Mesendoderm (in vitro differentiated cells): ENCODE measurements around the gene CORO2B.

Experiments used
- DNase-seq: peaks from one replicate; pipeline ENCODE4 v3.0.0; 2013
- H2AK5ac ChIP-seq: 2 replicates; pipeline ENCODE4 v1.6.1; 2013; ENCODE audit warnings: low read length, inconsistent platforms
- H2BK120ac ChIP-seq: 2 replicates; pipeline ENCODE4 v1.6.1; 2013; ENCODE audit warnings: low read depth, mild to moderate bottlenecking, low read length, moderate library complexity, mixed read lengths
- H2BK15ac ChIP-seq: replicated peaks from 2 replicates; pipeline ENCODE4 v1.6.1; 2013; ENCODE audit warnings: low read depth, mild to moderate bottlenecking, moderate library complexity
- H2BK5ac ChIP-seq: 2 replicates; pipeline ENCODE4 v1.6.1; 2013; ENCODE audit warnings: low read length, inconsistent platforms
- H3K18ac ChIP-seq: 2 replicates; pipeline ENCODE4 v1.6.1; 2013; ENCODE audit warnings: mild to moderate bottlenecking, low read length, mixed read lengths
- H3K23ac ChIP-seq: one replicate; pipeline ENCODE4 v1.6.1; 2013; ENCODE audit warnings: low read length
- H3K27ac ChIP-seq: 2 replicates; pipeline ENCODE4 v1.5.1; 2013; ENCODE audit warnings: low read depth, mild to moderate bottlenecking, inconsistent platforms, low read length, moderate library complexity
- H3K27me3 ChIP-seq: 2 replicates; pipeline ENCODE4 v1.6.1; 2013; ENCODE audit warnings: low read length, control low read depth, mild to moderate bottlenecking, inconsistent platforms; ENCODE audit not compliant: insufficient read depth, poor library complexity
- H3K36me3 ChIP-seq: 2 replicates; pipeline ENCODE4 v1.6.1; 2013; ENCODE audit warnings: low read length, inconsistent platforms; ENCODE audit not compliant: control insufficient read depth, insufficient read depth
- H3K4ac ChIP-seq: one replicate; pipeline ENCODE4 v1.6.1; 2013; ENCODE audit warnings: low read depth, mild to moderate bottlenecking, low read length, moderate library complexity
- H3K4me1 ChIP-seq: 2 replicates; pipeline ENCODE4 v1.6.1; 2013; ENCODE audit warnings: low read depth, low read length, inconsistent platforms; ENCODE audit not compliant: control insufficient read depth
- H3K4me2 ChIP-seq: 2 replicates; pipeline ENCODE4 v1.6.1; 2013; ENCODE audit warnings: low read length
- H3K4me3 ChIP-seq: 2 replicates; pipeline ENCODE4 v1.5.1; 2013; ENCODE audit warnings: mild to moderate bottlenecking, low read length
- H3K56ac ChIP-seq: one replicate; pipeline ENCODE4 v1.6.1; 2013; ENCODE audit warnings: low read length
- H3K79me1 ChIP-seq: 2 replicates; pipeline ENCODE4 v1.6.1; 2013; ENCODE audit warnings: low read length, inconsistent platforms
- H3K79me2 ChIP-seq: 2 replicates; pipeline ENCODE4 v1.6.1; 2013; ENCODE audit warnings: mild to moderate bottlenecking, low read length; ENCODE audit not compliant: control insufficient read depth, insufficient read depth
- H3K9ac ChIP-seq: 2 replicates; pipeline ENCODE4 v1.6.1; 2013; ENCODE audit warnings: low read length, inconsistent platforms
- H4K5ac ChIP-seq: one replicate; pipeline ENCODE4 v1.6.1; 2013; ENCODE audit warnings: low read length
- H4K8ac ChIP-seq: one replicate; pipeline ENCODE4 v1.6.1; 2013; ENCODE audit warnings: low read depth, mild to moderate bottlenecking, control low read depth, low read length, moderate library complexity
- WGBS: extraction: QIAGEN DNeasy Blood & Tissue Kit; methylation state at CpG from one replicate; pipeline ENCODE4 v1.1.7; 2013; ENCODE audit warnings: low lambda C conversion rate, missing lambda C conversion rate; ENCODE audit not compliant: insufficient coverage; ENCODE audit errors: extremely low coverage; 5-methylcytosine and 5-hydroxymethylcytosine counted together

The CORO2B gene

DNA sequence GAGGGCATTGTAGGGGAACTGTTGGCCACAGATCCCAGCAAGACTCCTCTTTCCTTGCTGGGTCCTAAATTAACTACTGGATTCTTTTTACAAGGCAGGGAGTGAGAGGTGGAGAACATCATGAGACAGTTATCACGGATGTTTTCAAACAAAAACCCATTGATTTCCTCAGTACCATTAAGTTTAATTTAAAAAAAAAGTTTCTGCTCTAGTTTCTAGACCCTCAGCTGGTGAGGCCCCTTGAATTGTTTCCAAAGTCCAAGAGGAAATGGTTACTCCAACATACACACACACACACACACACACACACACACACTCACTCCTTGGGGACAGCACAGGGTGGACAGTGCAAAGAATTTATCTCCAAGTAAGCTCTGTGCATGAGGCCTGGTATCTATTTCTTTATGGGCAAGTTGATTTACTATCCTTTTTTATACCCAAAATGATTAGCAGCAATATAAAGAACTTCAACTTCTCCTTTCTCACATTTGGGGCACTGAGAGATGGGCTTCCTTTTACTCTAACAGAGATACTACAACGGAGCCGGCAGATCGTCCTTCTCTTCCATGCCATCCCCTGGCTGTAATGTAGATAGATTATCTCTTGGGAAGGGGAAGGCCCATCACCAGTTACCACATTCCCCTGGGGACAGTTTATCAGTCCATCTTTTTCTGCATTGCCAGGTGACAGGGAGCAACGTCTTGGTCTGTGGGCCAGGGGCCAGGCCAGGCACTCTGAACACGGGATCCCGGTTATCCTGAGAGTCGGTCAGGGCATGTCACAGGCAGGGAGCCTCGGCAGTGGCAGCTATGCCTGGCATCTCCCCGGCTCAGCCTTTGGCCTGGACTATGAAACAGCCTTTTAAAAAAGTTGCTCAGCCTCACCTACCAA is 54.7 kb downstream of the CORO2B start:
- Histone ChIP-seq H3K56ac (no peak overlapping the region), H3K18ac (no peak overlapping the region), H3K4ac (no peak overlapping the region), H3K36me3 (no peaks in the 10 kb centered on the region), H3K79me1 (no peaks in the 10 kb centered on the region), H3K4me1 (no peaks in the 10 kb centered on the region), H3K27ac (no peak overlapping the region), H3K4me2 (no peak overlapping the region), H2AK5ac (no peak overlapping the region), H2BK15ac (no peak overlapping the region), H3K79me2 (no peaks in the 10 kb centered on the region), H2BK120ac (no peak overlapping the region), H3K27me3 (no peaks in the 10 kb centered on the region), H2BK5ac (no peak overlapping the region), H3K23ac (no peak overlapping the region), H4K5ac (no peak overlapping the region), H4K8ac (no peak overlapping the region), H3K4me3 (no peak overlapping the region), H3K9ac (no peak overlapping the region)
- no CpG with 5 or more reads among the region's 10 CpGs for WGBS
- DNase-seq = no peak

DNA sequence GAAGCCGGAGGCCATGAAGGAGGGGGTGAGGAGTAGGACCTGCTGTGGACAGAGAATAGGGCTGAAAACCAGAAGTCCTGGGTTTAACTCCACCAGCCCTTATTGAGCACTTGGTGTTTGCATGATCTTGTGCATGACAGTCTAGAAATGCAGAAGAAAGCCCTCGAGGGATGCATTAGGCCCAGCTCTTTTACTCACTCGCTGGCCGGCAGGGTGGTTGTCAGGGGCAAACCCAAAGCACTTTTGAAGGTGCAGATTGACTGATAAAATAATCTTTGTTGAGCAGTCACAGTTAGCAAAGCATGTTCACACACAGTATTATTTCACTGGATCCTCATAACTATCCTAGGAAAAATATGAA is 55.3 kb downstream of the CORO2B start:
- Histone ChIP-seq H2BK15ac (no peak overlapping the region), H4K5ac (no peak overlapping the region), H3K23ac (no peak overlapping the region), H3K4me3 (no peak overlapping the region), H3K18ac (no peak overlapping the region), H2BK5ac (no peak overlapping the region), H3K9ac (no peak overlapping the region), H2AK5ac (no peak overlapping the region), H3K56ac (no peak overlapping the region), H3K27ac (no peak overlapping the region), H3K27me3 (no peaks in the 10 kb centered on the region), H3K4me1 (no peaks in the 10 kb centered on the region), H3K4ac (no peak overlapping the region), H3K36me3 (no peaks in the 10 kb centered on the region), H3K4me2 (no peak overlapping the region), H4K8ac (no peak overlapping the region), H3K79me2 (no peaks in the 10 kb centered on the region), H3K79me1 (no peaks in the 10 kb centered on the region), H2BK120ac (no peak overlapping the region)
- WGBS = no CpG with 5 or more reads among the region's 4 CpGs
- no peak for DNase-seq

DNA sequence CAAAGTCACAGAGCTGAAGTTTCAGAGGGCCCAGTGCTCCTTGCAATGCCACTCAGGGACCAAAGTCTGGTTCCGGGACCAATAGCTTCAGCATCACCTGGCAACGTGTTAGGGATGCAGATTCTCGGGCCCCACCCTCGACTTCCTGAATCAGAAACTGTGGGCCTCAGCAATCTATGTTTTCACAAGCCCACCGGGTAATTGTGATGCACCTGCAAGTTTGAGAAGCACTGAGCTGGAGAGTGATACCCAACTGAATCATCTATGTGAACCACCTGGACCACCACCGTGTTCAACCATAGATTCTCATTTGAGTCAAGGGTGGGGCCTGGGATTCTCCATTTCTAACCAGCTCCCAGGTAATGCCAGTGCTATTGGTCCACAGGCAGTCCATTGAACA is 55.7 kb downstream of the CORO2B start:
- no peak for DNase-seq
- Histone ChIP-seq H4K8ac (no peak overlapping the region), H3K4me3 (no peak overlapping the region), H2AK5ac (no peak overlapping the region), H3K56ac (no peak overlapping the region), H4K5ac (no peak overlapping the region), H3K79me2 (no peaks in the 10 kb centered on the region), H2BK5ac (no peak overlapping the region), H3K18ac (no peak overlapping the region), H3K4me1 (no peaks in the 10 kb centered on the region), H3K27me3 (no peaks in the 10 kb centered on the region), H3K27ac (no peak overlapping the region), H2BK15ac (no peak overlapping the region), H3K79me1 (no peaks in the 10 kb centered on the region), H2BK120ac (no peak overlapping the region), H3K9ac (no peak overlapping the region), H3K36me3 (no peaks in the 10 kb centered on the region), H3K4ac (no peak overlapping the region), H3K23ac (no peak overlapping the region), H3K4me2 (no peak overlapping the region)
- WGBS = no CpG with 5 or more reads among the region's 6 CpGs

DNA sequence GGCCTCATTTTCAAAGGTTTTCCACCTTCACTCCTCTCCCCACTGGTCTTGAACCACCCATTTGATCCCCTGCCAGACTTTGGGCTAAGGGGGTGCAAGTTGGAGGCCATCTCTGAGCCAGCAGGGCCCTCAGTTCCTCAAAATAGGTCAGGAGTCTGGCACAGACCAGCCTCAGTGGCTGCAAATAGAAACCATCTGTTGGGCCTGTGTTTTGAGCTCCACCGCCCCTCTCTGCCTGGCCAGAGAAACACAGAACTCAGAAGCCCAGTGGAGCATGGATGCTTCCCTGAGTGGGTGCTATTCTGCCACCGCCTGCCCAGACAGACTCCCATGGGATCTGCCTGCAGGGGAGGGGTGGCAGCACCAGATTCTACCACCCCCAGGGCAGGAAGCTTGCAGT is 56.3 kb downstream of the CORO2B start:
- Histone ChIP-seq H3K79me1 (no peaks in the 10 kb centered on the region), H3K79me2 (no peaks in the 10 kb centered on the region), H3K4ac (no peak overlapping the region), H4K8ac (no peak overlapping the region), H2BK5ac (no peak overlapping the region), H3K9ac (no peak overlapping the region), H3K27ac (no peak overlapping the region), H3K23ac (no peak overlapping the region), H2BK120ac (no peak overlapping the region), H3K27me3 (no peaks in the 10 kb centered on the region), H3K56ac (no peak overlapping the region), H3K4me2 (no peak overlapping the region), H4K5ac (no peak overlapping the region), H3K36me3 (no peaks in the 10 kb centered on the region), H3K4me1 (no peaks in the 10 kb centered on the region), H2AK5ac (no peak overlapping the region), H3K4me3 (no peak overlapping the region), H3K18ac (no peak overlapping the region), H2BK15ac (no peak overlapping the region)
- DNase-seq = no peak
- no CpG with 5 or more reads among the region's 2 CpGs for WGBS

DNA sequence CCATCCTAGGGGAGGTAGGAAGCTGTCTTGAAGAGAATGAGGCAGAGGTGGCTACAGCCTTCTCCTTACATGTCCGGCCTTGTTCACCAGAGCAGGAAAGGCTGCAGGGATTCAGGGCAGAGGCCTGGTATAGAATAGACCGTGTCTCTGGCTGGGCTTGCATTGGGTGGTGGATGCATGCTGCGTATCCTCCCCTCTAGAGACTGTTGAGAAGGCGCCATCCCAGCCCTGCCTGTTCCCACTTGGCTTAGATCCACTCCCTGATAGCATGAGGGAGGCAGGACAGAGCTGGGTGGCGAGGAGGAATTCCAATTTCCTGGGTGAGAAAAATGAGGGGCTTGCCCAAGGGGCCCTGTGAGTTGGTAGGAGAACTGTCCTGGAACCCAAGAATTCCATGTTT is 57.5 kb downstream of the CORO2B start:
- Histone ChIP-seq H4K5ac (no peak overlapping the region), H3K23ac (no peak overlapping the region), H2AK5ac (no peak overlapping the region), H3K9ac (no peak overlapping the region), H3K79me1 (no peaks in the 10 kb centered on the region), H3K56ac (no peak overlapping the region), H3K4me3 (no peak overlapping the region), H3K79me2 (no peaks in the 10 kb centered on the region), H4K8ac (no peak overlapping the region), H3K27ac (no peak overlapping the region), H3K4me2 (no peak overlapping the region), H2BK120ac (no peak overlapping the region), H2BK5ac (no peak overlapping the region), H2BK15ac (no peak overlapping the region), H3K27me3 (no peaks in the 10 kb centered on the region), H3K4me1 (no peaks in the 10 kb centered on the region), H3K36me3 (no peaks in the 10 kb centered on the region), H3K18ac (no peak overlapping the region), H3K4ac (no peak overlapping the region)
- no peak for DNase-seq
- WGBS = no CpG with 5 or more reads among the region's 5 CpGs
